ENCODE results near the gene EAF1. TPM values are rescaled to one million over a fixed set of nuclear protein-coding genes. Genes with fewer than 3 reads are reported as not detected.
"Not testable (repeated sequence)": the region's sequence is repeated elsewhere in the genome, so short reads cannot be mapped to it uniquely, and the experiment has no call there.

Gene EAF1
- total RNA-seq, 4 donors from 2014 or later = 18.3 to 35.5 (median 28.2) TPM

DNA sequence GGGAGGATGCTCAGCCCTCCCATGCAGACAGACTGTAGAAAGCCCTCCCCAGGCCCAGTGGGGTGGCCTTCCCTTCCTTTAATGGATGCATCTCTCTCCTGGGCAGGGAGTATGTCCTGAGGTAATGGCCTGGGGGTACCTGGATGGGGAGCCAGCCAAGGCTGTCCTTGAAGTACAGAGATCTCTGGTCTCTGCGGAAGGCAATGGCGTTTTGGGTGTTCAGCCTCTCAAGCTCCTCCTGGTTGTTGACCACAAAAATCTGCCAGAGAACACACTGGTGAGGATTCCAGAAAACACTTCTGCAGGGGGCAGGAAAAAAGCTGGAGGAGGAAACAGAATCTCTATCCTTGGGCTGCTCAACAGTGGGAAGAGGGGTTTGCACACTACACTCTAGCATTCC, 28.9 kb downstream of the EAF1 start:
- WGBS, 2 donors = 88 to 91% methylated on average over 2 of the region's 2 CpGs
- DNase-seq (ENCODE audit: low spot score in 2 of 2) = peak in 1 of 2 donors; percentile 54
- TF ChIP-seq, protein P1, sequence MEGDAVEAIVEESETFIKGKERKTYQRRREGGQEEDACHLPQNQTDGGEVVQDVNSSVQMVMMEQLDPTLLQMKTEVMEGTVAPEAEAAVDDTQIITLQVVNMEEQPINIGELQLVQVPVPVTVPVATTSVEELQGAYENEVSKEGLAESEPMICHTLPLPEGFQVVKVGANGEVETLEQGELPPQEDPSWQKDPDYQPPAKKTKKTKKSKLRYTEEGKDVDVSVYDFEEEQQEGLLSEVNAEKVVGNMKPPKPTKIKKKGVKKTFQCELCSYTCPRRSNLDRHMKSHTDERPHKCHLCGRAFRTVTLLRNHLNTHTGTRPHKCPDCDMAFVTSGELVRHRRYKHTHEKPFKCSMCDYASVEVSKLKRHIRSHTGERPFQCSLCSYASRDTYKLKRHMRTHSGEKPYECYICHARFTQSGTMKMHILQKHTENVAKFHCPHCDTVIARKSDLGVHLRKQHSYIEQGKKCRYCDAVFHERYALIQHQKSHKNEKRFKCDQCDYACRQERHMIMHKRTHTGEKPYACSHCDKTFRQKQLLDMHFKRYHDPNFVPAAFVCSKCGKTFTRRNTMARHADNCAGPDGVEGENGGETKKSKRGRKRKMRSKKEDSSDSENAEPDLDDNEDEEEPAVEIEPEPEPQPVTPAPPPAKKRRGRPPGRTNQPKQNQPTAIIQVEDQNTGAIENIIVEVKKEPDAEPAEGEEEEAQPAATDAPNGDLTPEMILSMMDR (IDR thresholded peaks at IDR 0.05) = no peak
- TF ChIP-seq POLR2A (IDR thresholded peaks at IDR 0.05) = no peak
- H3K4me3 ChIP-seq (ENCODE audit: low read depth, poor library complexity, severe bottlenecking) = no peak overlapping the region
- intact Hi-C loops (cut with DNase I; ENCODE audit: low total_unique reads) = no loop called here

DNA sequence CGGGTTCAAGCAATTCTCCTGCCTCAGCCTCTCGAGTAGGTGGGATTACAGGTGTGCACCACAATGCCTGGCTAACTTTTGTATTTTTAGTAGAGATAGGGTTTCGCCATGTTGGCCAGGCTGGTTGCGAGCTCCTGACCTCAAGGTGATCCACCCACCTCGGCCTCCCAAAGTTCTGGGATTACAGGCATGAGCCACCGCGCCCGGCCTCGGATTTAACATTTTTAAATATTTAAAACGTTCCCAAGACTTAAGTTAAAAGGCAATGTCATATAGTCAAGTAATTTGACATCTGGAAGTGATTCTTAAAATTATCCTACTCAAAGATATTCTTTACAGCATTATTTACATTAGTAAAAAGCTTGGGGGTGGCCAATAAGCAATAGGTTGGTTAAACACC, 29.5 kb downstream of the EAF1 start:
- H3K4me3 ChIP-seq (ENCODE audit: low read depth, poor library complexity, severe bottlenecking); intact Hi-C loops (cut with DNase I; ENCODE audit: low total_unique reads): not testable (repeated sequence)
- 94 to 95% methylated on average over 10 of the region's 10 CpGs for WGBS, 2 donors

DNA sequence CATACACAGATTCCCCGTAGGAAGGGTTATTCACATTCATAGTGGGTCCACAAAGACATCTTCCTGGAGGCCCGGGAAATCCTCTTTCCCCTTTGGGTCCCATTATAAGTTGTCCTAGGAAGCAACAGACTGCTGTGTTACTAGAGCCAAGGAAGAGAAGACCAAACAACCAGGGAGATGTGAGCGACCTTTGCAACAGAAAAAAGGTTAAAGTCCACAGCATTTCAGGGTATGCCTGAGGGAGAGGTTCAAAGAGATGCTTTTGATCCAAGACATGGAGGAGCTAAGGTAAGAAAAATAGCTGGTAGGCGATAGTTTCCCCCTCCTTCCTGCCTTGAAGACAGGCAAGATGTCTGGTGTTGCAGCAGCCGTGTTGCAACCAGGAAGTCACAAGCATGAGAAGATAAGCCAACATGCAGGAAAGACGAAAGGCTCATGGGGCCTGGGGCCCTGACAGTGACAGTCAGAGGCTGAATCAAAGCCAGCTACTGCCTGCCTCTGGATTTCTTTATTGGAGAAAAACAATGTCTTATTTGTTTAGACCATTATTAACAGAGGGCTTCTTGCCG, 30.9 kb downstream of the EAF1 start:
- intact Hi-C loops (cut with DNase I; ENCODE audit: low total_unique reads) = no loop called here
- H3K4me3 ChIP-seq (ENCODE audit: low read depth, poor library complexity, severe bottlenecking) = no peak overlapping the region
- TF ChIP-seq, protein P1 (IDR thresholded peaks at IDR 0.05) = no peak
- no peak for TF ChIP-seq POLR2A (IDR thresholded peaks at IDR 0.05)
- 88 to 94% methylated on average over 7 of the region's 7 CpGs for WGBS, 2 donors
- DNase-seq (ENCODE audit: low spot score in 2 of 2) = peak in 1 of 2 donors; percentile 9

More for the DNA sequence above, 29.5 kb downstream of the EAF1 start:
- peak in 1 of 2 donors; percentile 43 for DNase-seq (ENCODE audit: low spot score in 2 of 2)

DNA sequence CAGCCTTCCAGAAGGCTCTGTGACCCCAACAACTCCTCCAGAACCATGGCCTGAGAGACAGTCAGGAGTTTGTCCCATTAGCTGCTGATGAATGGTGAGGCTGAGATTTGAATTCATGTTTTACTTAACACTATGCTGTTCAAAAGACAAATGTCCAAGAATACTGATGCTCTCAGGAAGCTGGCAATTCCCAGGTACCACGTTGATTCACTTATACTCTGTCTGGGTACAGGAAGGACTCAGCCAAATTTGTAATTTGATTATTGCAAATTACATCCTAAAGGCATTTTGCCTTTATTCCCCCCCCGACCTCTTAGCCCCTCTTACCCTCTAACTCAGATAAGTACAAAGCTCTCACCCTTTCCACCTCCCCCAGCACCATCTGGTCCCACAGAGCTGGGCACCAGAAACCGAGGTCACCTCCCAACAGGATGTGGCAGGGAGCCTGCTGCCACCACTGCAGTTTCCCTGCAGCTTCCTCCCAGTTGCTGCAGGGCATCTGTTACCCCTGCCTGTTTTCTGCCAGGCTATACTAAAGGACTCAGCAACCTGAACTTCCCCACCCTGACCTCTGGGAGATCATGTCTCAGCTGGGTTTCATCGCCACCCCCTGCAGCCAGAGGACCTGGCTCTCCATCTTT, 33.6 kb downstream of the EAF1 start:
- TF ChIP-seq, protein P1 (IDR thresholded peaks at IDR 0.05) = no peak
- TF ChIP-seq POLR2A (IDR thresholded peaks at IDR 0.05) = no peak
- intact Hi-C loops (cut with DNase I; ENCODE audit: low total_unique reads) = no loop called here
- no peak overlapping the region for H3K4me3 ChIP-seq (ENCODE audit: low read depth, poor library complexity, severe bottlenecking)
- WGBS, 2 donors = 49 to 62% methylated on average over 4 of the region's 4 CpGs
- DNase-seq (ENCODE audit: low spot score in 2 of 2) = no peak

DNA sequence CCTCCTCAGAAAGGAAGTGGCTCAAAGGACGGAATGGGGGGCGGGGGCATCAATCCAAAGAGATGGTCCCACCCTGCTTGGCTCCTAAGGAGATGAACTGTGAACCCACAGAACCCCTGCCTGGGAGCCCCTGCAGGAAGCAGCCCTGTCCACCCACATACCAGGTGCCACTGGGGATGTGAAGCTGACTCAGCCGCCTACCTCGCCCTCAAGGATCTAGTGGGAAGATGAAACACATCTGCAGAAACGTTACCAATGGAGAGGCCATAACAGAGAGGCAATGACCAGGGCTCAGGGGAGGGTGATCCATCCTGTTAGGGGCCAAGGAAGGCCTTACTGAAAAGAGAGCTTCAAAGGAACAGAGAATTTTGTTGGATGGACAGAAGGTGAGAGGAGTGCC, 35.1 kb downstream of the EAF1 start:
- no peak for TF ChIP-seq POLR2A (IDR thresholded peaks at IDR 0.05)
- TF ChIP-seq, protein P1 (IDR thresholded peaks at IDR 0.05) = no peak
- WGBS, 2 donors = 89 to 90% methylated on average over 5 of the region's 5 CpGs
- intact Hi-C loops (cut with DNase I; ENCODE audit: low total_unique reads) = no loop called here
- DNase-seq (ENCODE audit: low spot score in 2 of 2) = no peak
- H3K4me3 ChIP-seq (ENCODE audit: low read depth, poor library complexity, severe bottlenecking) = no peak overlapping the region

DNA sequence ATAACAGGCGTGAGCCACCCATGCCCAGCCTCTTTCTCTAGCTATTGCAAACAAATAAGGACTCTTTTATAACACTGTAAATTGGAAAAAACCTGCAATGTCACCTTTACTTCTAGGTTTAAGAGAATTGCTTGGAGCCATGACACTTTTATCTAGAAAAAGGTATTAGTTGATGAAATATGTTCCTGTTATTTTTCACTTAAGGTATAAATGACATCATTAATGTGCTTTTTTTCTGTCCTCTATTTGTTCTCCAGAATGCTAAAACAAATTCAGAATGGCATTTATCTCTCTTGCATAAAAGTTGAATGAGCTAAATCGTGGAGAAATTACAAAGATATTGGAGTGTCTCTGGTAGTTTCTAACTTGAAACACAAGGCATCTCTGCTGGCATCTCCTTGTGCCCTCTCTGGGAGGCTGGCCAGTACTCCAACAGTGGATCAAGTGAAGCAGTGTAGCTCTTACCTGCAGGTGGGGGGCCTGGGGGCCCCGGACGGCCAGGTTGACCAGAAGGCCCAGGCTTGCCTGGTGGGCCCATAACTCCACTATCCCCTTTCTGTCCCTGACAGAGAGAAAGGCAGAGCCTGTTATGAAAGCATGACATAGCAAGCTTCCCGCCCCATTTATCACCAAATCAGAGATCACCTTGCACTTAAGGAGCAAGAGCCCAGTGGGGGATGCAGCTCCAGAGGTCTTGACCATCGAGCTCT, 38.6 kb downstream of the EAF1 start:
- 96 to 97% methylated on average over 6 of the region's 6 CpGs for whole genome bisulfite sequencing, 2 donors
- TF ChIP-seq POLR2A (IDR thresholded peaks at IDR 0.05) = no peak
- TF ChIP-seq, protein P1 (IDR thresholded peaks at IDR 0.05) = no peak
- no peak for DNase-seq (ENCODE audit: low spot score in 2 of 2)
- no peak overlapping the region for H3K4me3 ChIP-seq (ENCODE audit: low read depth, poor library complexity, severe bottlenecking)
- intact Hi-C loops (cut with DNase I; ENCODE audit: low total_unique reads) = no loop called here

Data from lower leg skin (tissue), 4 donors.